GM18858 (cell line): ENCODE measurements around the gene PACS1.
"Not testable (repeated sequence)": the region's sequence is repeated elsewhere in the genome, so short reads cannot be mapped to it uniquely, and the experiment has no call there.

Experiments
- ATAC-seq: cut with Tn5 transposase; IDR thresholded peaks from one replicate; pipeline ENCODE4 v1.9.1; 2021; ENCODE audit not compliant: unreplicated experiment

Gene PACS1

GRCh38 chr11:66107600-66108510 lies 37.8 kb downstream of the PACS1 start:
- ATAC-seq: no peak

- ATAC-seq: no peak
Measured at GRCh38 chr11:66109294-66109693, 39.2 kb downstream of the PACS1 start.

- no peak for ATAC-seq
Measured at GRCh38 chr11:66111158-66111557, 41.1 kb downstream of the PACS1 start.

DNA sequence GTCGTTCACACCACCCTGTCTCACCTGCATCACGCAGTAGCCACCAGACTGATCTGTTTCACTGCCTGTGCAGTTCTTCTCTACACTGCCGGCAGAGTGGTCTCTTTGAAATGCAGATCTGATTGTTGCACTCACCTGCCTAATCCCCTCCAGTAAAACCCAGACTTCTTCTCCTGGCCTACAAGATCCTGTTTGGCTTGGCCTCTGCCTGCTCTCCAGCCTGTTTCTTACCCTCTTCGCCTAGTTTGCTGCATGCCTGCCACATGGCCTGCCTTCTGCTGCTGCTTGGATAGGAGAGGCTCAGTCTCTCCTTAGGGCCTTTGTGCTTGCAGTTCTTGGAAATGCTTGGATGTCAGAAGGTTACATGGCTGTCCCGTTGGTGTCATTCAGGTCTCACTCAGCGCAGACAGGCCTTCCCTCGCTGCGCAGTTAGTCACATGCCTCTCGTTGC lies 42.0 kb downstream of the PACS1 start:
- no peak for ATAC-seq

DNA sequence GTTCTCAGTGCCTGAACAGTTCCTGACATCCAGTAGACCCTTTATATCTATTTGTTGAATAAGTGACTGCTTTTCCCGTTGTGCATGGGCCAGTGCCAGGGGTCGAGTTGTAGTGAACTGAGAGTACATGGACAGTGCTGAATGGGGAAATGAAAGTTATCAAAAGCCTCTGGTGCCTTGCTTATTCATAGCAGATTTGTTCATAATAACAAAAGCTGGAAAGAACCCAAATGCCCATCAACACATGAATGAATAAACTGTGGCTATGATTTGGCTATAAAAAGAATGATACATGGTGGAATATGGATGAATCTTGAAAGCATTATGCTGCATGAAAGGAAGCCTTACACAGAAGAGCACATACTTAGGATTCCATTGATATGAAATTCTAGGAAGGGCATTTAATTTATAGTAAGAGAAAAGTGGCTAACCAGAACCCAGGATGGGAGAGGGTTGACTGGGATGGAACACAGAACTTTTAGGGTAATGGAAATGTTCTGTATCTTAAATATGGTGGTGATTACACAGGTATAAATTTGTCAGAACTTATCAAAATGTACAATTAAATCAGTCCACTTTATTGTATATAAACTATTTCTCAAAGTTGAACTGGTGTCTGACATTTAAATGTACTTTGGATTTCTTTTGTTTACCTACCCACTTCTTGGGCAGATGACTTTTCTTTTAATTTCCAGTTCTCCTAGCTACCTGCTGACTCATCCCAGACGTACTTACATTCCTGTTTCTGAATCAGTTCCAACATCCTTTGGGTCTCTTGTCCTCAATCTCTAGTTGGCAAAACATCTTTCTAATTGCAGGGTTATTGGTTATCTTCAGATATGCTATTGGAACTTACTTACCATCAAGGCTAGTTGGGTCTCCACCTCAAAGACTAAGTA lies 42.8 kb downstream of the PACS1 start:
- no peak for ATAC-seq

DNA sequence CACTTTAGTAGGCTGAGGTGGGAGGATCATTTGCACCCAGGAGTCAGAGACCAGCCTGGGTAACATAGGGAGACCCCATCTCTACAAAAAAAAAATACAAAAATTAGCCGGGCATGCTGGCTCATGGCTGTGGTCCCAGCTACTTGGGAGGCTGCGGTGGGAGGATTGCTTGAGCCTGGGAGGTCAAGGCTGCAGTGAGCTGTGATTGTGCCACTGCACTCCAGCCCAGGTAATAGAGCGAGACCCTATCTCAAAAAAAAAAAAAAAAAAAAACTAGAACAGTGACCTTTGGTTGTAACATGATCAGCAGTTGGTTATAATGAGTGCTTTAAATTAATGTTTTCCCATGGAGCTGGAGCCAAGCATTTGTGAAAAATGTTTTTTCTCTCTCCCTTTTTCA lies 44.9 kb downstream of the PACS1 start:
- not testable (repeated sequence) for ATAC-seq

GRCh38 chr11:66115638-66116301 lies 45.7 kb downstream of the PACS1 start:
- peak; percentile 42 for ATAC-seq

GRCh38 chr11:66116576-66117361 lies 46.7 kb downstream of the PACS1 start:
- ATAC-seq: no peak

GRCh38 chr11:66118847-66119246 lies 48.8 kb downstream of the PACS1 start:
- ATAC-seq: no peak

DNA sequence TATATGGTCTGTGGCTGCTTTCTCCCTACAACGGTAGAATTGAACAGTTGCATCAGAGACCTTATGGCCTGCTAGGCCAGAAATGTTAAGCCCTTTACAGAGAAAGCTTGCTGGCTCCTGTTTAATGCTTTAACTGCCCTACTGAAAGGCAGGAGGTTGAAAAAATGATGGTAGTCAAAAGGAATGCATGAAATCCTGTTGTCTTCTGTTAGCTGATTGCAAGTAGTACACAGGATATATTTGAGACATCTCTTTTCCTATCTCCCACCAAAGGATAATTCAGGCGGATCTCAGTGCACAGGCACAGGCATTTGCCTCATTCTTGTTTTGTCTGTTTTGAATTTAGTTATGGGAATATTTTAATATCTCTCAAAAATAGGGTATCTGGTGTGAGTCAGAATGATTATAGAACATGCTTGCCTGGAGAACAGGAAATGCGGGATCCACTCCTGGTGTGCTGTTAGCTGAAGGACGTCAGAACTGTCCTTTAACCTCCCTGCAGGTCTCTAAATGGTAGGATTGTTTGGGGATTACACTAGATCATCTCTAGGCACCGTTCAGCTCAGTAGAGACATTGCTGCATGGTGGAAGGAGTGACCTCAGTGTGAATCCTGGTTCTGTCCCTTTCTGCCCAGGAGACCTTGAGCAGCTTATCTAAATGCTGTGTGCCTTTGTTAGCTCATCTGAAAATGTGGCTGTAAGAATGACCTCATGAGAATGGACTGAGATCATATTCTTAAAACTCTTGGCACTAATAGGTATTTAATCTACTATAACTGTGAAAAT lies 49.5 kb downstream of the PACS1 start:
- no peak for ATAC-seq

DNA sequence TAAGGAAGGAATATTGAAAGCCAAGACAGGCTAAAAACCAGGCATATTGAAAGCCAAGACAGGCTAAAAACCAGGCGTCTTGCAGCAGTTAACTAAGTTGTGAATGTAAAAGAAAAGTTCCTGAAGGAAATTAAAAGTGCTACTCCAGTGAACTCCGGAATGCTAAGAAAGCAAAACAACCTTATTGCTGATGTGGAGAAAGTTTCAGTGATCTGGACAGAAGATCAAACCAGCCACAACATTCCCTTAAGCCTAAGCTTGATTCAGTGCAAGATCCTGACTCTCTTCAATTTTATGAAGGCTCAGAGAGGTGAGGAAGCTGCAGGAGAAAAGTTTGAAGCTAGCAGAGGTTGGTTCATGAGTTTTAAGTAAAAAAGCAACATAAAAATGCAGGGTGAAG lies 51.4 kb downstream of the PACS1 start:
- no peak for ATAC-seq

- ATAC-seq: no peak
Measured at GRCh38 chr11:66123902-66124301, 53.8 kb downstream of the PACS1 start.

- no peak for ATAC-seq
Measured at GRCh38 chr11:66124564-66124963, 54.5 kb downstream of the PACS1 start.

GRCh38 chr11:66126064-66126463 lies 56.0 kb downstream of the PACS1 start:
- ATAC-seq: no peak

DNA sequence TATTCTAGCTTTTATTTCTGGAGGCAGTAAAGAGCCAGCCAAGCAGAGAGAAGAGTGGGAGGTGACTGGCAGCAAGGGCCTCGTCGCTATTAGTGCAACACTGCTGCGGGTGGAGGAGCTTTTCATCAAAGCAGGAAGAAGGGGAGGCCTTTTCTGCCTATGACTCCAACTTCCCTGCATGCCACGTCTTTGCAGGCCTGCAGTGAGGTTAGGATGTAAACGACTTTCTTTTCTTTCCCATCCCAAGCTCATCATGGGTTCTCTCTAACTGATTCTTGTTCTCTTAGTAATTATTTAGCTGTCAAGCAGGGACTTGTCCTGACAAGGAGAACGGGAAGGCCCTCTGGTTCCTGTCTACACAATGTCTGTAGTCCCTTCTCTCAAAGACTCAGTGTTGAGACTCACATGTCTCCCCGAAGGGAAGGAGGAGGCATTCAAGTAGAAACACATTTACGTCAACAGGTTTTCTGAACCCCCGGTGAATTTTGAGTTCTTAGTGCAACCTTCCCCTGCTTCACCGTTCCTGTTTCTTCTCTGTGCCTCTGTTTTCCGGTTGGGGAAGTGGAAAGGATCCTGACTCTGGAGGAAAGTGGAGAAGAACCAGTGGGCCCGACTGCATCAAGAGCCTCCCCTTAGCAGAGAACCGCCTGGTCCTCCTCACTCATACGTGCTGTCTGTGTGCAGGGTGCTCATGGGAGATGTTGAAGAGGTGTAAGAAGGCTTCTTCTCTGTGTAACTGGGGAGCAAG lies 56.9 kb downstream of the PACS1 start:
- no peak for ATAC-seq

- ATAC-seq: no peak
Measured at GRCh38 chr11:66130978-66131377, 60.9 kb downstream of the PACS1 start.

DNA sequence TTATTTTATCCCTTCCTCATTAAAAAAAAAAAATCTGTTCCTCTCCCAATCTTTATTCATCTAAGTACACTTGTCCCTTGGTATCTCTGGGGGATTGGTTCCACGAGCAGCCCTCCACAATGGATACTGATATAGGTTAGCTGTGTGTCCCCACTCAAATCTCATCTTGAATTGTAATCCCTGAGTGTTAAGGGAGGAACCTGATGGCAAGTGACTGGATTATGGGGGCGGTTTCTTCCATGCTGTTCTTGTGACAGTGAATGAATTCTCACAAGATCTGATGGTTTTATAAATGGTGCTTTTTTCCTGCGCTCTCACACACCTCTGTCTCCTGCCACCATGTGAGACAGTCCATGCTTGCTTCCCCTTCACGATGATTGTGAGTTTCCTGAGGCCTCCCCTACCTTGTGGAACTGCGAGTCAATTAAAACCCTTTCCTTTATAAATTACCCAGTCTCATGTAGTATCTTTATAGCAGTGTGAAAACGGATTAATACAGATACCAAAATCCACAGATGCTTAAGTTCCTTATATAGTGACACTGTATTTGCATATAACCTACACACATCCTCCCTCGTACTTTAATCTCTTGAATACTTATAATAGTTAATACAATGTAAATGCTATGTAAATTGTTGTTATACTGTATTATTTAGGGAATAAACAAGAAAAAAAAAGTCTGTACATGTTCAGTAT lies 62.0 kb downstream of the PACS1 start:
- ATAC-seq: no peak

- no peak for ATAC-seq
Measured at GRCh38 chr11:66133216-66133775, 63.2 kb downstream of the PACS1 start.
